NCI-H2029 treated with DMSO at 0.1 percent for 48 hours (cell line): ENCODE measurements around the gene OPA1.
"Not testable (repeated sequence)": the region's sequence is repeated elsewhere in the genome, so short reads cannot be mapped to it uniquely, and the experiment has no call there.

ENCODE experiments used
- DNase-seq: peaks from one replicate; lab custom pipeline; 2025; lab: John Stamatoyannopoulos, UW

The OPA1 gene

DNA sequence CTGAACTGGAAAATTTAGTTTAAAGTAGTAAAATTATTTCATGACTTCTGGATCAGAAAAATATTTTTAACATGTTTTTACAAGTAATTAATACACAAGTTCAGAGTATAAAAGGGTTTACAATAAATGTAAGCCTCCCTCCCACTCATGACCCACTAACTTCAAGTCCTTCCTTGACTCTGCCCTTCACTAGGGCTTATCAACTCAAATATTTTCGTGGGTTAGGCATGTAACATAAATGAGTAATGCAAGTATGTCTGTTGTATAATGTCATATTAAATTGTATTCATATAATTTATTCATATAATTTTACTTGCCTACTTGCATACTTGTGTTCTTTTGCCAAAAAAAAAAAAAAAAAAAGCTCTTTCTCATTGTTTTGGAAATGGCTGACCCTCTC, 3.4 kb upstream of the OPA1 start:
- DNase-seq, result no peak

GRCh38 chr3:193590088-193590856, 2.7 kb upstream of the OPA1 start:
- DNase-seq, result no peak

GRCh38 chr3:193593668-193594030, 641 bp downstream of the OPA1 start:
- peak; percentile 36 for DNase-seq

GRCh38 chr3:193594946-193595689, 2.1 kb downstream of the OPA1 start:
- no peak for DNase-seq

DNA sequence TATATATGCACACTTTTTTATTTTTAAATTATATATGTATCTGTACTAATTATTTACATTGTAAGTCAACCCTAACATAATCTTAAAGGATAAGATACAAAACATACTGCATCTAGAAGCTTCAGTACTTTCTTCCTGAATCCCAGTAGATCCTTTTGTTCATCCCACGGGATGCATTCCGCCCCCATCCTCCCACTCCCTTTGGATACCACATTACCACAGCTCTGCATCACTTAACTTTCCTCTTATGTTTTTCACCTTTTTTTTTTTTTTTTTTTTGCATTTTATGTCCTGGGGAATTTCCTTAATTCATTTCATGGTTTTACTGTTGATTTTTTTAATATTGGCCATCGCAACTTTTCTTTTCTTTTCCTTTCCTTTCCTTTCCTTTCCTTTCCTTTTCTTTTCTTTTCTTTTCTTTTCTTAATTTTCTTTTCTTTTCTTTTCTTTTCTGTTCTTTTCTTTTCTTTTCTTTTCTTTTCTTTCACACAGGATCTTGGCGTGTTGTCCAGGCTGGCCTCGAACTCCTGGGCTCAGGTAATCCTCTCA, 3.0 kb downstream of the OPA1 start:
- DNase-seq, result no peak

DNA sequence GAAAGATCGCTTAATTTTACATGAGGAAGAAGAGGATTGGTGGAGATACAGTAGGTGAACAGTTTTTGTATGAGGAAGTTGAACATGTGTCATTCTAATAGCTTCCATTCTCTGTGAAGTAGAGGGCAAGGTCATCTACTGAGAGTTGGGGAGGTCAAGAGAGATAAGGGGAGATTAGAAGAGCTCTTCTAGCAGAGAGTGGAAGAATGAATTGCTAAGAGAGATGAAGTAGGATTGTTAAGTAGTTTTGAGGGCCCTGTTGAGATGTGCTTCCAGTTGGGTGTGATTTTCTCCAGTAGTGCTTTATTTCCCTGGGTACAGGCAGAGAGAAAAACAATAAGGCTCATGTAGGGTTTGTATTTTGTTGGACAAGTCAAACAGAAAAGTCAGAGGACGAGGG, 5.2 kb downstream of the OPA1 start:
- no peak for DNase-seq

DNA sequence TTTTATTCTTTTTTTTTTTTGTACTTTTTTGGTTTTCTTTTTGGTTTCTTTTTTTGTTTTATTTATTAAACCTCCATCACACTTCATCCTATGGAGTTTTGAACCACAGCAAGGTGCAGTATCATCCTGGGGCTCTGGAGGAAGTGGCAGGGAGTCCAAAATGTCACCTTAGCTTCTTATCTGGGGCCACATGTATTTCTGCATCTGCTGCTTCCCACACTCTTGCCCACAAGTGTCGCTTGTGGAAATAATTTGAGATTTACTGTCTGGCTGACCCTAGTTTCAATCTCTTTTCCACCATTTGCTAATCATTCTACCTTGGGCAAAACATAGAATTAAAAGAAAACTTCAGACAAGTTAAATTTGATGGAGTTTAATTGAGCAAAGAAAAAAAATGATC, 6.4 kb downstream of the OPA1 start:
- DNase-seq, result no peak

DNA sequence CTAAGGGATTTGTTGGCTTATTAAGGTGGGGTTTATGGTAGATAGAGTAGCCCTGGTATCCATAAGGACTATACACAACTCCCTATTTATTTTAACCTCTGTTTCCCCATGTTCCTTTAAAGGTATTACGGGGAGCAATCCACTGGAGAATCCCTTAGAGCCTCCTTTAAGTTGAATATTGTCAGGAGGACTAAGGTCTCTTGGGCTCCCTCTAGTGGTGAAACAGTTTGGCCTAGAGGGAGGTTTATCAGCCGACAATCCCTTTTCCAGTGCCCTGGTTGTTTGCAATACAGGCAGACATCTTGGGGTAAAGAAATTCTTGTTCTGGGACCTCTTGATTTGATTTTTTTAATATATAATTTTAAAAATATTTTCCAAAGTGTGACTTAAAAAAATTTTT, 12.9 kb downstream of the OPA1 start:
- peak; percentile 30 for DNase-seq

DNA sequence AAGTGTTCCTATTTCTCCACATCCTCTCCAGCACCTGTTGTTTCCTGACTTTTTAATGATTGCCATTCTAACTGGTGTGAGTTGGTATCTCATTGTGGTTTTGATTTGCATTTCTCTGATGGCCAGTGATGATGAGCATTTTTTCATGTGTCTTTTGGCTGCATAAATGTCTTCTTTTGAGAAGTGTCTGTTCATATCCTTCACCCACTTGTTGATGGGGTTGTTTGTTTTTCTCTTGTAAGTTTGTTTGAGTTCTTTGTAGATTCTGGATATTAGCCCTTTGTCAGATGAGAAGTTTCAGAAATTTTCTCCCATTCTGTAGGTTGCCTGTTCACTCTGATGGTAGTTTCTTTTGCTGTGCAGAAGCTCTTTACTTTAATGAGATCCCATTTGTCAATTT, 13.9 kb downstream of the OPA1 start:
- DNase-seq, result not testable (repeated sequence)

GRCh38 chr3:193610516-193610915, 17.5 kb downstream of the OPA1 start:
- not testable (repeated sequence) for DNase-seq

- no peak for DNase-seq
These were observed 21.4 kb downstream of the OPA1 start for GRCh38 chr3:193614430-193614829.

DNA sequence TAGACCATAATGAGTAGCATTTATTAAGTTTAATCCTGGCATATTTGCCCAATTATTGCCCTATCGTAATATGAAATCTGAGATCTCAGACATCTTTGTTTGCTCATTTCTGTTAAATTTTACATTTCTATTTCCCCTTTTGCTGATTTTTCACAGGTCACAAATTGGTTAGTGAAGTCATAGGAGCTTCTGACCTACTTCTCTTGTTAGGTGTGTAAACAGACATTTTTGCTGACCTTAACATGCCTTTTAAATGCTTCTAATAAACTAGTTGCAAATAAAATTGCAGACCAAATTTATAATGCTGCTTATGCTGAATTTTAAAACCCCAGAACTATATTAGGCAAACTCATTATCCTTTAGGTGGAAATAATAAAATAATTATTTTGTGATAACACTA, 24.6 kb downstream of the OPA1 start:
- no peak for DNase-seq

GRCh38 chr3:193620057-193620456, 27.0 kb downstream of the OPA1 start:
- no peak for DNase-seq

- no peak for DNase-seq
These were observed 27.6 kb downstream of the OPA1 start for GRCh38 chr3:193620650-193621049.

DNA sequence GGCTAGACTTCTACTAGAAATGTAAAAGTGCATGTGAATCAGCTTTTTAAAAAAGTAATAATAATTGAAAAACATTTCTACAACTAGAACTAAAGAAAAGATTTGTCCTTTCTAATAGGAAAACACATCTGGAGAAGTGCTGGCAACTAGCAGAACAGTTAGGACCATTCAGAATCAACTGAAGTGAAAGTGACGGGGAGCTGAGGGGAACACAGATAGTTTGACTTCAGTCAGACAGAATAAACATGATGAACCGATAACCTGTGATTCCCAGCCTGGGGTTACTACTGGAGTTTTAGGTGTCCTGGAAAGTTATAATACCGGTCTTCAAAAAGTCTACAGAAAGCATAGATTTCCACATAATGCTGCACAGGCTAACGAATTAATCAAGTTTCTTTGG, 28.1 kb downstream of the OPA1 start:
- no peak for DNase-seq

GRCh38 chr3:193630005-193630404, 37.0 kb downstream of the OPA1 start:
- no peak for DNase-seq

DNA sequence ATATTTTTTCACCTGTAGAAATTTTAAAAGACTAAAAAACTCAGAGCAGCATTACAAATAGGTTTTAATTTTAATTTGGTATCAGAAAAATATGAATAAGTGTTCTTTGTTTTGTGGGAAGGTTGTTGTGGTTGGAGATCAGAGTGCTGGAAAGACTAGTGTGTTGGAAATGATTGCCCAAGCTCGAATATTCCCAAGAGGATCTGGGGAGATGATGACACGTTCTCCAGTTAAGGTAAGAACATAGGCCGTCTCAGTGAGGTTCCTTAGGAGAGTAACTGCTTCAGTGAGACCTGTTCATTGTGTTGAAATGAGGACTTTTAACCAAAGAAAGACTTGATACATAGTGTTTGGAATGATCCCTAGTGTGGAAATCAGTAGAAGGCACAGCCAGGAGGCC, 44.8 kb downstream of the OPA1 start:
- DNase-seq, result no peak

- DNase-seq, result no peak
These were observed 45.8 kb downstream of the OPA1 start for GRCh38 chr3:193638833-193639232.

- DNase-seq, result no peak
These were observed 47.2 kb downstream of the OPA1 start for GRCh38 chr3:193640165-193640715.

- no peak for DNase-seq
These were observed 47.9 kb downstream of the OPA1 start for GRCh38 chr3:193640728-193641439.

DNA sequence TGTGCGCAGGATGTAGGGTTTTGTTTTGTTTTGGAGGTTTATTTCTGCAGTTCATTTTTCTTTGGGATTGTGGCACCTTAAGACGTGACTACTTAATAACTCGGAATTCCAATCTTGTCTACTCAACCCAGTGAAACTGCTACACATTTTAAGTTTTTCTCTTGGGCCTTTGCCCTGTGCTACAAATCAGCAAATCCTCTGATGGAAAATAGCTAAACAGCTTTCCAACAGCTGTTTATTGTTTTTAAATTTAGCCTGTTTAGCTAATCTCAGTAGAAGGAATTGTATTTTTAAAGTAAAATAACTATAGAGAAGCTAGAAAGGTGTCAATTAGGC, 48.4 kb downstream of the OPA1 start:
- no peak for DNase-seq

GRCh38 chr3:193645806-193646205, 52.8 kb downstream of the OPA1 start:
- DNase-seq, result no peak
